ENCODE measurements around the gene METTL2A.
A peak's percentile ranks its signal among the peaks of the same experiment; 100 is the strongest.
"Not testable (repeated sequence)": the region's sequence is repeated elsewhere in the genome, so short reads cannot be mapped to it uniquely, and the experiment has no call there.

The METTL2A gene

GRCh38 chr17:62423647-62424461 lies at the start of gene METTL2A:
Gene METTL2A, plus strand, starts transcription at chr17:62423897. Its CDS starts 6 bp downstream, at chr17:62423903.
- H3K27ac Mint-ChIP-seq = peak within 1 kb of the TSS; percentile 95 to 99
- H3K9me3 Mint-ChIP-seq, H3K27me3 Mint-ChIP-seq: not testable (repeated sequence)
- peak within 1 kb of the TSS; percentile 94 to 99 for H3K4me3 Mint-ChIP-seq
- ATAC-seq = peak; percentile 96
- H3K4me1 Mint-ChIP-seq = peaks cover 21% of the 10 kb centered on the region
- peak; percentile 80 to 91 for DNase-seq

GRCh38 chr17:62380253-62380652 lies 43.4 kb upstream of the METTL2A start, which contains the start of gene EFCAB3:
Gene EFCAB3, plus strand, starts transcription at chr17:62380553. Its CDS starts 2,427 bp downstream, at chr17:62382980.
- H3K4me3 Mint-ChIP-seq = no peak within 1 kb of the TSS
- no peaks in the 10 kb centered on the region for H3K4me1 Mint-ChIP-seq
- no peak within 1 kb of the TSS for H3K27ac Mint-ChIP-seq
- H3K9me3 Mint-ChIP-seq = no peaks in the 10 kb centered on the region
- H3K27me3 Mint-ChIP-seq = peaks cover 9% of the 10 kb centered on the region
- ATAC-seq = no peak
- DNase-seq = no peak

GRCh38 chr17:62381561-62381960 lies 42.1 kb upstream of the METTL2A start:
- DNase-seq = no peak
- Mint-ChIP-seq H3K27me3 (peaks cover 9% of the 10 kb centered on the region), H3K4me1 (no peaks in the 10 kb centered on the region), H3K27ac (no peak overlapping the region), H3K9me3 (no peaks in the 10 kb centered on the region), H3K4me3 (no peak overlapping the region)
- ATAC-seq = no peak

- no peaks in the 10 kb centered on the region for H3K27me3 Mint-ChIP-seq
- no peaks in the 10 kb centered on the region for H3K4me1 Mint-ChIP-seq
- H3K4me3 Mint-ChIP-seq = no peak overlapping the region
- H3K27ac Mint-ChIP-seq = no peak overlapping the region
- no peak for ATAC-seq
- DNase-seq = no peak
- no peaks in the 10 kb centered on the region for H3K9me3 Mint-ChIP-seq
Observed at GRCh38 chr17:62388856-62389255, 34.8 kb upstream of the METTL2A start.

DNA sequence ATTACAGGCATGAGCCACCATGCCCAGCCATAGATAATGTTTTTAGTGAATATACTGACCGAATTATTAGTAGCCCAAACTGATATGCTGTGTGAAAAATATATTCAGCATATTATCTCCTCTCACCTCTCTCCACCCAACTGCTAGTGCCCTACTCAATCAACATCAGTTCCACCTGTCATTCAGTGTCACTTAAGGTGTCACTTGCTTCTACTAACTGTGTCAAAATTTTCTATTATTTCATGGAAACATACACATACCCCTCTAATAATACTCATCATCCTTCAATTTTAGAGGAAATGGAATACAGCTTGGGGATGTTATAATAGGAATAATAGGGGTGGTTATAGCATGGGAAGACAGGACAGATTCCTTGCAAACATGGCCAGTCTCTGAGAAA lies 30.8 kb upstream of the METTL2A start:
- ATAC-seq = no peak
- no peak for DNase-seq
- Mint-ChIP-seq H3K27ac (no peak overlapping the region), H3K4me3 (no peak overlapping the region), H3K9me3 (no peaks in the 10 kb centered on the region), H3K4me1 (no peaks in the 10 kb centered on the region), H3K27me3 (peaks cover 11% of the 10 kb centered on the region)

- no peaks in the 10 kb centered on the region for H3K9me3 Mint-ChIP-seq
- H3K4me3 Mint-ChIP-seq = no peak overlapping the region
- no peaks in the 10 kb centered on the region for H3K4me1 Mint-ChIP-seq
- no peak overlapping the region for H3K27ac Mint-ChIP-seq
- H3K27me3 Mint-ChIP-seq = peaks cover 40% of the 10 kb centered on the region
- no peak for DNase-seq
- no peak for ATAC-seq
Observed at GRCh38 chr17:62398891-62399290, 24.8 kb upstream of the METTL2A start.

- Mint-ChIP-seq H3K4me3 (no peak overlapping the region), H3K9me3 (no peaks in the 10 kb centered on the region), H3K27ac (no peak overlapping the region), H3K4me1 (no peaks in the 10 kb centered on the region), H3K27me3 (peaks cover 33% of the 10 kb centered on the region)
- DNase-seq = no peak
- ATAC-seq = no peak
Observed at GRCh38 chr17:62405451-62405850, 18.2 kb upstream of the METTL2A start.

GRCh38 chr17:62413090-62413489 lies 10.6 kb upstream of the METTL2A start:
- not testable (repeated sequence) for ATAC-seq, H3K27me3 Mint-ChIP-seq, DNase-seq, H3K4me1 Mint-ChIP-seq, H3K9me3 Mint-ChIP-seq, H3K4me3 Mint-ChIP-seq, H3K27ac Mint-ChIP-seq

DNA sequence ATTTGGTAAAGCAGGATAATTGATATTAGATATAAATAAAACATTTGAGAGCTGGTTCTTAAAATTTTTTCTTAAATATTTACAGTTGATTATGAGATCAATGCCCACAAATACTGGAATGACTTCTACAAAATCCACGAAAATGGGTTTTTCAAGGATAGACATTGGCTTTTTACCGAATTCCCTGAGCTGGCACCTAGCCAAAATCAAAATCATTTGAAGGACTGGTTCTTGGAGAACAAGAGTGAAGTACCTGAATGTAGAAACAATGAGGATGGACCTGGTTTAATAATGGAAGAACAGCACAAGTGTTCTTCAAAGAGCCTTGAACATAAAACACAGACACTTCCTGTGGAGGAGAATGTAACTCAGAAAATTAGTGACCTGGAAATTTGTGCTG lies 2.5 kb downstream of the METTL2A start:
- ATAC-seq, DNase-seq, H3K4me3 Mint-ChIP-seq, H3K27ac Mint-ChIP-seq, H3K9me3 Mint-ChIP-seq, H3K27me3 Mint-ChIP-seq: not testable (repeated sequence)
- peaks cover 21% of the 10 kb centered on the region for H3K4me1 Mint-ChIP-seq

- not testable (repeated sequence) for H3K27ac Mint-ChIP-seq, H3K9me3 Mint-ChIP-seq, DNase-seq, ATAC-seq, H3K4me3 Mint-ChIP-seq, H3K4me1 Mint-ChIP-seq, H3K27me3 Mint-ChIP-seq
Observed at GRCh38 chr17:62435251-62435650, 11.6 kb downstream of the METTL2A start.

- not testable (repeated sequence) for H3K4me3 Mint-ChIP-seq, H3K27ac Mint-ChIP-seq, H3K4me1 Mint-ChIP-seq, H3K27me3 Mint-ChIP-seq, ATAC-seq, DNase-seq, H3K9me3 Mint-ChIP-seq
Observed at GRCh38 chr17:62441181-62441580, 17.5 kb downstream of the METTL2A start.

DNA sequence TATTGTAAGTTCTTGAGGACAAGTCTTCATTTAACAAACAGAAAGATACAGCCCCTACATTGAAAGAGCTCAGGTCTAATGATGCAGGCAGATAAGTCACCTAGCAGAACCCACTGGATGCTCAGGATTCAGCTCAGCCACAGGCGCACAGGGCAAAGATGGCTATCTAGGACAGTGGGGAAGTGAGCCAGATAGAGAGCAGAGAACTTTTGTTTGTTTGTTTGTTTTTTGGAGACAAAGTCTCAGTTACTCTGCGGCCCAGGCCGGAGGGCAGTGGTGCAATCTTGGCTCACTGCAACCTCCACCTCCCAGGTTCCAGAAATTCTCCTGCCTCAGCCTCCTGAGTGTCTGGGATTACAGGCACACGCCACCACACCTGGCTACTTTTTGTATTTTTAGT lies 20.4 kb downstream of the METTL2A start:
- H3K27me3 Mint-ChIP-seq = no peaks in the 10 kb centered on the region
- no peak overlapping the region for H3K27ac Mint-ChIP-seq
- DNase-seq (no peak), ATAC-seq (no peak)
- H3K4me1 Mint-ChIP-seq = no peaks in the 10 kb centered on the region
- H3K9me3 Mint-ChIP-seq = no peaks in the 10 kb centered on the region
- H3K4me3 Mint-ChIP-seq = no peak overlapping the region

DNA sequence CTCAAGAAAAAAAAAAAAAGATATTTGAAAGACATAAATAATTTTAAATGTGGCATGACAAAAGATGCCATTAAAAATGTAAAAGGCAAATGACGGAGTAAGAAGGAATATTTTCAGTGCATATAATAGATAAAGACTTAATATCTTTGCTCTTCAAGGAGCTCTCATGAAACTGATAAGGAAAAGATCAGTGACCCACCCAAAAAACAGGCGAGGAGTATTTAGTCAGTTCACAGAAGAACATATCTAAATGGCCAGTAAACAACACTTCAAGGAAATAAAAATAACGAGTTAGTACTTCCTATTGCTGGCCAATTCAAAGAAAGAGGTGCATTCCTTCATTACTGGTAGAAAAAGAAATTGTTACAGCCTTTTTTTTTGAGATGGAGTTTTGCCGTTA lies 22.1 kb downstream of the METTL2A start:
- H3K27ac Mint-ChIP-seq = not testable (repeated sequence)

DNA sequence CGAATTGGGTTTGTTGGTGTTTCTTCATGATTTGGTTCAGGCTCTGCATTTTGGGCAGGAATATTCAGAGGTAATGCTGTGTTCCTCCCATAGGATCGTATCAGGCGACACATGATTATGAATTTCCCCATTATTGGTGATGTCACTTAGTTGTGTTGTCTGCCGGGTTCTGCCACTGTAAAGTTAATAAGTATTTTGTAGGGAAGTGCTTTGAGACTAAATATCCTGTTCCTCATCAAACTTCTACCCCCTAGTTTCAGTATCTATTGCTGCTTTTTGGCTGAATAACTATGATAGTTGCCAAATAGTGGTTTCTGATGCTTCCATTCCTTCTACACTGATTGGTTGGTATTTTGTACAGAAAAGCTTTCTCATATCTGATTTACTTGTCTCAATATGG lies 28.5 kb downstream of the METTL2A start:
- H3K4me3 Mint-ChIP-seq, ATAC-seq, H3K9me3 Mint-ChIP-seq, H3K27me3 Mint-ChIP-seq, H3K27ac Mint-ChIP-seq, DNase-seq: not testable (repeated sequence)
- peaks cover 11% of the 10 kb centered on the region for H3K4me1 Mint-ChIP-seq

More for the DNA sequence above, 22.1 kb downstream of the METTL2A start:
- not testable (repeated sequence) for DNase-seq, H3K9me3 Mint-ChIP-seq, H3K27me3 Mint-ChIP-seq, ATAC-seq, H3K4me3 Mint-ChIP-seq, H3K4me1 Mint-ChIP-seq

GRCh38 chr17:62453041-62453440 lies 29.3 kb downstream of the METTL2A start:
- not testable (repeated sequence) for H3K4me3 Mint-ChIP-seq, H3K27ac Mint-ChIP-seq, H3K27me3 Mint-ChIP-seq, ATAC-seq, DNase-seq, H3K9me3 Mint-ChIP-seq
- peaks cover 11% of the 10 kb centered on the region for H3K4me1 Mint-ChIP-seq

DNA sequence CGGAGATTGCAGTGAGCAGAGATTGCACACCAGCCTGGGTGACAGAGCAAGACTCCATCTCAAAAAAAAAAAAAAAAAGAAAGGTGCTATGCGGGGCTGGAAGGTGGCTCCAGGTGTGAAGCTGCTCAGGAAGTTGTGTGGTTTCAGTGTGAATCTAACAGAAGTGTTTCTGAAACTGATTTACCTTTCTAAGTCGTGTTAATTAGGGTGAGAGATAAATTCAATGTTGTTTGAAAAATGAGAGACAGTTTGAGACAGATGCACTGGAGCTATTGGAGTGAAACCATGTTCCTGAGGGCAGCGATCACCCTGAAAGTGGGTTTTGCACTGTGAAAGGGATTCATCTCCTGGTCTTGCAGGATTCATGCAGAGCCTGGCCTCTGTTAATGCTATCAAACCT lies 30.0 kb downstream of the METTL2A start:
- peaks cover 11% of the 10 kb centered on the region for H3K4me1 Mint-ChIP-seq
- DNase-seq, H3K27me3 Mint-ChIP-seq, H3K9me3 Mint-ChIP-seq, ATAC-seq, H3K27ac Mint-ChIP-seq, H3K4me3 Mint-ChIP-seq: not testable (repeated sequence)
